Activated naive CD4-positive, alpha-beta T cell treated with anti-CD3 and anti-CD28 coated beads, Interleukin-2, amount 50 U/mL, for 16 hours (primary cell): Measurements from ENCODE around the gene MCAM.

Experiments used
- DNase-seq: peaks from one replicate; pipeline ENCODE4 v3.0.0-alpha.2; 2020

The MCAM gene

GRCh38 chr11:119305556-119306372, 11.2 kb downstream of the MCAM start:
- no peak for DNase-seq

DNA sequence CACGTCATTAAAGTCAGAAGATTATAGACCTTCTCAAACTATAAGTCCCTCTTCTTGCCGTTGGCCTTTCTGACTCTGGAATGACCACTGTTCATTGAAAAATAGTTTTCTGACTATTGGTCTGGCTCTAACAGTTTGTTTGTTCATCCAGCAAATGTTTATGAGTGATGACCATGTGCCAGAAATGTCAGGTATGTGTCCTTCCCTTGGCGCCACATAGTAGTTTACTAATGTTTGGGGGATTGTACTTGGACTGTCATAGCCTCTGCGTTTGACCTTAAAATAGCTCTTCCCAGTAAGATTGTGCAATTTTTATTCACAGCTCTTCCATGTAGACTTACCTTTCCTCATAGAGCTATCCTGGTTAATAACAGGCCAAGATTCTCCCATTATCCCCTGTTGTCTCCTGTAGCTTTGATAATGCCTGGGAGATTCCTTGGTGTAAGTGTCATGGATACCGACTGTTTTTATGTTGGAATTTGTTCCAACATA, 13.7 kb downstream of the MCAM start:
- DNase-seq: no peak

GRCh38 chr11:119300198-119300964, 16.5 kb downstream of the MCAM start:
- no peak for DNase-seq

- no peak for DNase-seq
Measured at GRCh38 chr11:119299416-119299815, 17.5 kb downstream of the MCAM start.

GRCh38 chr11:119298726-119299125, 18.2 kb downstream of the MCAM start:
- no peak for DNase-seq

- no peak for DNase-seq
Measured at GRCh38 chr11:119297938-119298337, 19.0 kb downstream of the MCAM start.

DNA sequence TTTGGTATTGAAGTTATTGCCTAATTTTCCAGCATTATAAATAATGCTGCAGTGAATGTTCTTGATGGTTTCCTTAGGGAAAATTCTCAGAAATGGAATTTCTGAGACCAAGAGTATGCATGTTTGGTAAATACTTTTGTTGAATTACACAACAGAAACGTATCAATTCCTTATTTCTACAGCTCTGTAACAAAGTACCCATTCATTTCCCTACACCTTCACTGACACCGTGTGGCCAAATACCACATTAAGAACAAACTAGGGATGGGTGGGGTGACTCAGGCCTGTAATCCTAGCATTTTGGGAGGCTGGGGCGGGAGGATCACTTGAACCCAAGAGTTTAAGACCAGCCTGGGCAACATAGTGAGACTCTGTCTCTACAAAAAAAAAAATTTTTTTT, 21.8 kb downstream of the MCAM start:
- no peak for DNase-seq

GRCh38 chr11:119293461-119293860, 23.5 kb downstream of the MCAM start:
- DNase-seq: no peak

GRCh38 chr11:119290894-119291497, 25.9 kb downstream of the MCAM start:
- no peak for DNase-seq

- DNase-seq: no peak
Measured at GRCh38 chr11:119288219-119288618, 28.7 kb downstream of the MCAM start.

DNA sequence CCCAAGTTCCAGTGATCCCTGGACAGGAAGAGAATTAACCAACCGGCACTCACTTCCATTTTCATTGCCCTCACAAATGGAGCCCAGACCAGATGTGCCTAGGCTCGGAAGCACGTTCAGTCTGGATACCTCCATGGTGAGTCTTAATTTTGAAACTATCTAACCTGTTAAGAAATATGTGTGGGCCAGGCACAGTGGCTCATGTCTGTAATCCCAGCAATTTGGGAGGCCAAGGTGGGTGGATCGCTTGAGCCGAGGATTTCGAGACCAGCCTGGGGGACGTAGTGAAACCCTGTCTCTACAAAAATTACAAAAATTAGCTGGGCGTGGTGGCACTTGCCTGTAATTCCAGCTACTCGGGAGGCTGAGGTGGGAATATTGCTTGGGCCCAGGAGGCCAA, 31.5 kb downstream of the MCAM start:
- DNase-seq: no peak

- no peak for DNase-seq
Measured at GRCh38 chr11:119284344-119285157, 32.4 kb downstream of the MCAM start.

DNA sequence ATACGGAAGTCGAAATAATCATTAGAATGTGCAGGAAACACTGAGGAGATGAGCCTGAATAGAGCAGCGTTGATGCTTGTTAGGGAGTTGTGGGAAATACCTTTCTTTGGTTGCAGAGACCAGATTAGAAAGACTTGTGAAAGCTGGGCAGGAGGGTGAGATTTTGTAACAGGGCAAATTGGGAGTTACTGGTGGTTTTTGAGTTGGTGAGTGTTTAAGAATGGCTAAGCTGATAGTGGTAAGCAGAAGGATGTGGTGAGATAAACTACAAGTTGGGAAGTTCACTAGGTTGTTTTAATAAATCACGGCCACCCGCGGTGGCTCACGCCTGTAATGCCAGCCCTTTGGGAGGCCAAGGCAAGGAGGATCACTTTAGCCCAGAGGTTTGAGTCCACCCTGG, 34.4 kb downstream of the MCAM start:
- no peak for DNase-seq

- DNase-seq: no peak
Measured at GRCh38 chr11:119277660-119278059, 39.3 kb downstream of the MCAM start.

- DNase-seq: no peak
Measured at GRCh38 chr11:119273721-119274120, 43.2 kb downstream of the MCAM start.

GRCh38 chr11:119267645-119268044, 49.3 kb downstream of the MCAM start:
- no peak for DNase-seq

DNA sequence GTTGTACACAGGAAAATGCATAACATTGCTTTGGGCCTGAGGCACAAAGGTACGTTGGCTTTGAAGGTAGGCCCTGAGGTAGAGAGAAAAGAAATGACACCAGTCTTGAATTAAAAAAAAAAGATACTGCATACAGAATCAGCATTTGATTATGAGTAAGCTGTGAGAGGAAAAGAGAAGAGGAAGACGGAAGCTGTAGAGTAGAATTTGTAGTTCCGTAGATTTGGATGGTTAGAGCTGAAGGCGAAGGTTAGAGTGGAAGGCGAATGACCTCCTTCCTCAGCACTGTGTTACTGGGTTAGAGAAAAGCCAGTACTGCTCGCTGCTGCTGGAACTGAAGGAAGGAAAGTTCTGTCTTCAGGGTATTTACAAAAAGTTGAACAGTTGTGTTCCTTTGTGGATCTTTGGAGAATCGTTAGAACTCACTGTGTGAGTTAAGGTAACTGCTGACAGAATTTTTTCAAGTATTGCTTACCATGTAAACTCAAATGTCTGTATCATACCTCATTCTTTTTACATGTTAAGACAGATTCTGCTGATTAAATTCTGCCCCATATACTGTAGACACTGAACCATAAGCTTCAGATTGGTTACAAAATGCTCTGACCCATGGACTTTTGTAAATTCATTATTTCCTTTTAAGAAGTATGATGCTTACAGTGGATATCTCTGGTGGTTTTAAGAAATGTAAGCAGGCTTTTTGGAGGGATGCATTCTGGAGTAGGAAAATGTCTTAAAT, 50.2 kb downstream of the MCAM start:
- DNase-seq: no peak

DNA sequence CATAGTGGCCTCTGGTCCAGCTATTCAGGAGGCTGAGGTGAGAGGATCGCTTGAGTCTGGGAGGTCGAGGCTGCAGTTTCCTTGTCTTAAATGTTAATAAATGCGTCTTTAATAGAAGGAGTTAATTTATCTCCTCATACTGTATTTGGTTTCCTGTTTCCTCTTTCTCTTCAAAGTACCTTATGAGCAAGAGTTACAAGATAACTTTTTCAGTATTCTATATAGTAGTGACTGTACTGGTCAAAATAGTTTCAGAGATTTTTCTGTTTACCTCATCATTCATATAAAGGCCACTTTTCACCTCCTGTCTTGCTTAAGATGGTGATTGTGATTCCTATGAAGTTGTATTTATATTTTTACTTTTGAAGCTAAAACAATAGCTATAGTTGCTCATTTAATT, 50.9 kb downstream of the MCAM start:
- no peak for DNase-seq

DNA sequence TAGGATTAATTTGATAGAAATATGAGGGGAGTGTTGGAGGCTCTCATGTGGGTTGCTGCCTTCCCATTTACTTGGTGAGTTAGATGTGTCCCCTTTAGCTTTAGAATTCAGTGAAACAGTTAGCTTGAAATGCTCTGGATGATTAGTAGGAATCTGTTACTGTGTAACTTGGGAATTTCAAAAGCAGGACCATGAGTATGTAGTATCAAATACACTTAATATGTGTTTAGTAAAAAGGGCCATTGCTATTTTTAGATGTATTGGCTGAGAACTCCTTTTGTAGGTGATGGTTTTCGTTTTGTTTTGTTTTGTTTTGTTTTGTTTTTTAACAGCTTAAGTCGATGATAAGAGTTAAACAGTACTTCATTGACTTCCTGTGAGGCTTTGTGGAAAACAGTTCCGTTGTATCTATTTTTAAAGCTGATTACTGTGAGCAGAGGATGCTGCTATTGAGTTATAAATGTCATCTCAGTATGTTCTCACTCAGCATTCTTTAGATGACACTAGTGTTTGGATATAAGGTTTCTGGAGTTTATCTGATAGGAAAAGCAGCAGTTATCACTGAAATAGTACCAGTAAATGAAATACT, 53.5 kb downstream of the MCAM start:
- DNase-seq: no peak

- no peak for DNase-seq
Measured at GRCh38 chr11:119262668-119263351, 54.1 kb downstream of the MCAM start.

DNA sequence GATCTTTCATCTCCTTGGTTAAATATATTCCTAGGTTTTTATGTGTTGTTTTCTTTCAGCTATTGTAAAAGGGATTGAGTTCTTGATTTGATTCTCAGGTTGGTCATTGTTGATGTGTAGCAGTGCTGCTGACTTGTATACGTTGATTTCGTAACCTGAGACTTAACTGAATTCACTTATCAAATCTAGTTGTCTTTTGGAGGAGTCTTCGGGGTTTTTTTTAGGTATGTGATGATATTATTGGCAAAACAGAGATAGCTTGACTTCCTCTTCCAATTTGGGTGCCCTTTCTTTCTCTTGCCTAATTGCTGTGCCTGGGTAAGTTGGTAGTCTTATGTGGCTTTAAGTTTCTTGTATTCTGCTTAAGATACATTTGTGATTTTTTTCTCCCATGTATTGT, 57.9 kb downstream of the MCAM start:
- DNase-seq: no peak
